ENCODE data around the gene CELF4.
"Not testable (repeated sequence)": the region's sequence is repeated elsewhere in the genome, so short reads cannot be mapped to it uniquely, and the experiment has no call there.

CELF4 gene

DNA sequence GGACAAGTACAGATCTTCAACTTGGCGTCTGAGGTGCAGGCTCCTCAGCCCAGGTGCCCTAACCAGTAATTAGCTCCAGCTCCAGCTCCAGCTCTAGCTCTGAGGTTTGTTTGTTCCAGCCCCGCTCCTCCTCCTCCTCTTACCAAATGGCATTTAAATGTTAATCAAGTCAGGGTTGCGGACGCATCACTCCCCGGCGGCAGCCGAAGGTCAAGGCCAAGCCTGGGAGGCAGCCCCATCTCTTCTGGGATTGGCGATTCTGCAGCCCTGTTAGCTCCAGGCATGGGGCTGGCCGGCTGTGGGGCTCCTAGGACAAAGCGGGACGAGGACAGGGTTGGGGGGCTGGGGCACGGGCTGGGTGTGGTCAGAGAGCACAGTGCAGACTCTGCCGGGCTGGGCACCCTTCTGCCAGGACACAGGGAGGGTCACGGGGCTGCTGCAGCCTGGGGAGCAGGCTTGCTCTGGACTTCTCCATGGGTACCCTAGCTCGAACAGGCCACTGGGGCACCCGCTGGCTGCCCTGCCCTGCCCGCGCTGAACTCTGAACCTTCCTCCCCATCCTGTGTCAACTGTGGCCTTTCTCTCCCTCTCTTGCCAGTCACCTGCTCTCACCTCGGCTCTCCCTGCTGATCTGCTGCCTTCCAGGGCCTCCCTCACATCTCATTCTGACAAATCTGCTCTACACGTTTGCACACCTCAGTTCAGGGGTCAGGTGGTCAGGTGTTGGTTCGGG, 203.3 kb downstream of the CELF4 start:
- H3K4me1 ChIP-seq (ENCODE audit: control extremely low read depth in 1 of 4, control insufficient read depth in 4 of 4, insufficient read depth in 4 of 4, low read length in 3 of 4) = no peaks in the 10 kb centered on the region
- POLR2A ChIA-PET = no interaction called here
- 29% methylated on average over 18 of the region's 21 CpGs for WGBS (ENCODE audit: insufficient coverage)

GRCh38 chr18:37361335-37362157, 204.1 kb downstream of the CELF4 start:
- ChIA-PET CTCF (no interaction called here), POLR2A (interaction anchor here (0.6 kb wide), 1 partner anchor 185 kb away, joined by 3 read pairs; no protein-coding TSS in a partner anchor)
- no peaks in the 10 kb centered on the region for H3K4me1 ChIP-seq (ENCODE audit: control extremely low read depth in 1 of 4, control insufficient read depth in 4 of 4, insufficient read depth in 4 of 4, low read length in 3 of 4)
- peaks cover 0 to 3% (median 0%) of the 10 kb centered on the region in 5 experiments for H3K9me3 ChIP-seq (ENCODE audit: control extremely low read depth in 1 of 5, control insufficient read depth in 4 of 5, insufficient read depth in 2 of 5, low read depth in 1 of 5, low read length in 4 of 5)
- 32% methylated on average over 15 of the region's 19 CpGs for WGBS (ENCODE audit: insufficient coverage)
- H3K27me3 ChIP-seq (replicated peaks in 2 of 5; ENCODE audit: control insufficient read depth in 4 of 5, insufficient read depth in 5 of 5, low read length in 4 of 5) = peaks cover 4 to 51% (median 25%) of the 10 kb centered on the region in 5 experiments
- no peak overlapping the region for H3K27ac ChIP-seq (ENCODE audit: insufficient read depth in 1 of 2, low read depth in 1 of 2, low read length in 2 of 2, poor library complexity in 1 of 2, severe bottlenecking in 2 of 2)
- DNase-seq = no peak
- H3K4me3 ChIP-seq (ENCODE audit: control insufficient read depth in 1 of 7, extremely low read depth in 1 of 7, insufficient read depth in 4 of 7, low read depth in 2 of 7, low read length in 6 of 7) = no peak overlapping the region
- no peaks in the 10 kb centered on the region for H3K36me3 ChIP-seq (ENCODE audit: control insufficient read depth in 4 of 4, insufficient read depth in 4 of 4, low read length in 3 of 4)

More for the DNA sequence above, 203.3 kb downstream of the CELF4 start:
- no peak for DNase-seq
- H3K36me3 ChIP-seq (ENCODE audit: control insufficient read depth in 4 of 4, insufficient read depth in 4 of 4, low read length in 3 of 4) = no peaks in the 10 kb centered on the region
- CTCF ChIA-PET = no interaction called here
- no peak overlapping the region for H3K4me3 ChIP-seq (ENCODE audit: control insufficient read depth in 1 of 7, extremely low read depth in 1 of 7, insufficient read depth in 4 of 7, low read depth in 2 of 7, low read length in 6 of 7)
- peaks cover 4 to 55% (median 25%) of the 10 kb centered on the region in 5 experiments for H3K27me3 ChIP-seq (replicated peaks in 2 of 5; ENCODE audit: control insufficient read depth in 4 of 5, insufficient read depth in 5 of 5, low read length in 4 of 5)
- peaks cover 0 to 3% (median 0%) of the 10 kb centered on the region in 5 experiments for H3K9me3 ChIP-seq (ENCODE audit: control extremely low read depth in 1 of 5, control insufficient read depth in 4 of 5, insufficient read depth in 2 of 5, low read depth in 1 of 5, low read length in 4 of 5)
- no peak overlapping the region for H3K27ac ChIP-seq (ENCODE audit: insufficient read depth in 1 of 2, low read depth in 1 of 2, low read length in 2 of 2, poor library complexity in 1 of 2, severe bottlenecking in 2 of 2)

GRCh38 chr18:37358061-37358460, 207.5 kb downstream of the CELF4 start:
- 73% methylated on average over 4 of the region's 9 CpGs for WGBS (ENCODE audit: insufficient coverage)
- H3K27me3 ChIP-seq (replicated peaks in 2 of 5; ENCODE audit: control insufficient read depth in 4 of 5, insufficient read depth in 5 of 5, low read length in 4 of 5) = peaks cover 4 to 33% (median 24%) of the 10 kb centered on the region in 5 experiments
- H3K4me3 ChIP-seq (ENCODE audit: control insufficient read depth in 1 of 7, extremely low read depth in 1 of 7, insufficient read depth in 4 of 7, low read depth in 2 of 7, low read length in 6 of 7); H3K9me3 ChIP-seq (ENCODE audit: control extremely low read depth in 1 of 5, control insufficient read depth in 4 of 5, insufficient read depth in 2 of 5, low read depth in 1 of 5, low read length in 4 of 5); H3K4me1 ChIP-seq (ENCODE audit: control extremely low read depth in 1 of 4, control insufficient read depth in 4 of 4, insufficient read depth in 4 of 4, low read length in 3 of 4); POLR2A ChIA-PET; H3K27ac ChIP-seq (ENCODE audit: insufficient read depth in 1 of 2, low read depth in 1 of 2, low read length in 2 of 2, poor library complexity in 1 of 2, severe bottlenecking in 2 of 2); DNase-seq; H3K36me3 ChIP-seq (ENCODE audit: control insufficient read depth in 4 of 4, insufficient read depth in 4 of 4, low read length in 3 of 4): not testable (repeated sequence)
- CTCF ChIA-PET = interaction anchor here (1.9 kb wide), 1 partner anchor 12 kb away, joined by 4 read pairs; no protein-coding TSS in a partner anchor

DNA sequence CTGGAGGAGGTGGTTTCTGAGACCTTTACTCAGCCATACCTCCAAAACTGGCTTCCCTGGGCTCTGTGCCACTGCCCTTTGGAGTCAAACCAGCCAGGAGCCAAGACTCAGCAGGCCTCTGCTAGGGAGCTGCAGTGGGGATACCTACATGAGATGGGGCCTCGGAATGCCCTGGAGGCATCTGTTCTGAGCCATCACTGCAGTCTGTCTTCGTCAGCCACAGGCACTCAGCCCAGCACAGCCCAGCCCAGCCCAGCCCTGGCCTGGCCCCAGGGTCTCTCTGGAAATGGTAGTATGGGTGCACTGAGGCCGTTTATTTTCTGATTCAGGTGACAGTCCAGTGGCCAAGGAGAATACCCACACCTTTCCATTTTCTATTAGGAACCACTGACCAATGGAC, 209.8 kb downstream of the CELF4 start:
- POLR2A ChIA-PET = no interaction called here
- DNase-seq = no peak
- WGBS (ENCODE audit: insufficient coverage) = 92% methylated on average over 2 of the region's 3 CpGs

DNA sequence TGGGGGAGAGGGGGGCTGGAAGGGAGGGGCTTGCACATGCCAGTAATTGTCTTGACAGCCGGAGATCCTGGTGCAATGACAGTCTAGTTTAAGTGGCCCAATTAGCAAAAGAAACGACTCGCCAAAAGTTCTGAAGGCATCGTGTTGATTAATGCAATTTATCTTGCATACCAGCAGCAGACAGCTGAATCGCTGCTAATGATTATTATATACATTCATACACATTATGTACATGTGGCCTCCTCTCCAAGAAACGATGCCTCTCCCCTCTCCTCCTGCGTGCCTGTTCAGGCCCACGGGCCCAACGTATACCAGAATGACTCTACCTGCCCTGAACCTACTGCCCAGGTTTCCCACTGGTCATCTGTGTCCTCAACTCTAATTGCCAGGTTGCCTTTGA, 214.5 kb downstream of the CELF4 start:
- no peaks in the 10 kb centered on the region for H3K36me3 ChIP-seq (ENCODE audit: control insufficient read depth in 4 of 4, insufficient read depth in 4 of 4, low read length in 3 of 4)
- no peak overlapping the region for H3K4me3 ChIP-seq (ENCODE audit: control insufficient read depth in 1 of 7, extremely low read depth in 1 of 7, insufficient read depth in 4 of 7, low read depth in 2 of 7, low read length in 6 of 7)
- H3K9me3 ChIP-seq (ENCODE audit: control extremely low read depth in 1 of 5, control insufficient read depth in 4 of 5, insufficient read depth in 2 of 5, low read depth in 1 of 5, low read length in 4 of 5) = no peaks in the 10 kb centered on the region
- WGBS (ENCODE audit: insufficient coverage) = 90% methylated on average over 9 of the region's 9 CpGs
- DNase-seq = no peak
- H3K27ac ChIP-seq (ENCODE audit: insufficient read depth in 1 of 2, low read depth in 1 of 2, low read length in 2 of 2, poor library complexity in 1 of 2, severe bottlenecking in 2 of 2) = no peak overlapping the region
- H3K27me3 ChIP-seq (replicated peaks in 2 of 5; ENCODE audit: control insufficient read depth in 4 of 5, insufficient read depth in 5 of 5, low read length in 4 of 5) = peaks cover 0 to 5% (median under 1%) of the 10 kb centered on the region in 5 experiments
- H3K4me1 ChIP-seq (ENCODE audit: control extremely low read depth in 1 of 4, control insufficient read depth in 4 of 4, insufficient read depth in 4 of 4, low read length in 3 of 4) = no peaks in the 10 kb centered on the region
- ChIA-PET CTCF (no interaction called here), POLR2A (interaction anchor here (0.6 kb wide), 1 partner anchor 675 kb away, joined by 5 read pairs; no protein-coding TSS in a partner anchor)

More for the DNA sequence above, 209.8 kb downstream of the CELF4 start:
- H3K27ac ChIP-seq (ENCODE audit: insufficient read depth in 1 of 2, low read depth in 1 of 2, low read length in 2 of 2, poor library complexity in 1 of 2, severe bottlenecking in 2 of 2) = no peak overlapping the region
- CTCF ChIA-PET = no interaction called here
- no peak overlapping the region for H3K4me3 ChIP-seq (ENCODE audit: control insufficient read depth in 1 of 7, extremely low read depth in 1 of 7, insufficient read depth in 4 of 7, low read depth in 2 of 7, low read length in 6 of 7)
- peaks cover 0 to 11% (median 8%) of the 10 kb centered on the region in 5 experiments for H3K27me3 ChIP-seq (replicated peaks in 2 of 5; ENCODE audit: control insufficient read depth in 4 of 5, insufficient read depth in 5 of 5, low read length in 4 of 5)
- no peaks in the 10 kb centered on the region for H3K4me1 ChIP-seq (ENCODE audit: control extremely low read depth in 1 of 4, control insufficient read depth in 4 of 4, insufficient read depth in 4 of 4, low read length in 3 of 4)
- H3K9me3 ChIP-seq (ENCODE audit: control extremely low read depth in 1 of 5, control insufficient read depth in 4 of 5, insufficient read depth in 2 of 5, low read depth in 1 of 5, low read length in 4 of 5) = no peaks in the 10 kb centered on the region
- H3K36me3 ChIP-seq (ENCODE audit: control insufficient read depth in 4 of 4, insufficient read depth in 4 of 4, low read length in 3 of 4) = no peaks in the 10 kb centered on the region

GRCh38 chr18:37348729-37349128, 216.9 kb downstream of the CELF4 start:
- Histone ChIP-seq H3K27me3 (replicated peaks in 2 of 5; ENCODE audit: control insufficient read depth in 4 of 5, insufficient read depth in 5 of 5, low read length in 4 of 5) (peaks cover 0 to 15% (median 4%) of the 10 kb centered on the region in 5 experiments), H3K36me3 (ENCODE audit: control insufficient read depth in 4 of 4, insufficient read depth in 4 of 4, low read length in 3 of 4) (no peaks in the 10 kb centered on the region), H3K27ac (ENCODE audit: insufficient read depth in 1 of 2, low read depth in 1 of 2, low read length in 2 of 2, poor library complexity in 1 of 2, severe bottlenecking in 2 of 2) (no peak overlapping the region), H3K4me1 (ENCODE audit: control extremely low read depth in 1 of 4, control insufficient read depth in 4 of 4, insufficient read depth in 4 of 4, low read length in 3 of 4) (no peaks in the 10 kb centered on the region), H3K9me3 (ENCODE audit: control extremely low read depth in 1 of 5, control insufficient read depth in 4 of 5, insufficient read depth in 2 of 5, low read depth in 1 of 5, low read length in 4 of 5) (no peaks in the 10 kb centered on the region), H3K4me3 (ENCODE audit: control insufficient read depth in 1 of 7, extremely low read depth in 1 of 7, insufficient read depth in 4 of 7, low read depth in 2 of 7, low read length in 6 of 7) (no peak overlapping the region)
- CTCF ChIA-PET = no interaction called here
- POLR2A ChIA-PET = no interaction called here
- WGBS (ENCODE audit: insufficient coverage) = 94% methylated on average over 2 of the region's 2 CpGs
- DNase-seq = no peak

GRCh38 chr18:37346048-37346447, 219.6 kb downstream of the CELF4 start:
- Histone ChIP-seq H3K27ac (ENCODE audit: insufficient read depth in 1 of 2, low read depth in 1 of 2, low read length in 2 of 2, poor library complexity in 1 of 2, severe bottlenecking in 2 of 2) (no peak overlapping the region), H3K4me3 (ENCODE audit: control insufficient read depth in 1 of 7, extremely low read depth in 1 of 7, insufficient read depth in 4 of 7, low read depth in 2 of 7, low read length in 6 of 7) (no peak overlapping the region), H3K27me3 (replicated peaks in 2 of 5; ENCODE audit: control insufficient read depth in 4 of 5, insufficient read depth in 5 of 5, low read length in 4 of 5) (peaks cover 0 to 19% (median 8%) of the 10 kb centered on the region in 5 experiments), H3K36me3 (ENCODE audit: control insufficient read depth in 4 of 4, insufficient read depth in 4 of 4, low read length in 3 of 4) (no peaks in the 10 kb centered on the region), H3K9me3 (ENCODE audit: control extremely low read depth in 1 of 5, control insufficient read depth in 4 of 5, insufficient read depth in 2 of 5, low read depth in 1 of 5, low read length in 4 of 5) (no peaks in the 10 kb centered on the region), H3K4me1 (ENCODE audit: control extremely low read depth in 1 of 4, control insufficient read depth in 4 of 4, insufficient read depth in 4 of 4, low read length in 3 of 4) (no peaks in the 10 kb centered on the region)
- no peak for DNase-seq
- WGBS (ENCODE audit: insufficient coverage) = 82% methylated on average over 3 of the region's 3 CpGs
- ChIA-PET CTCF (interaction anchor here (1.3 to 1.4 kb wide), 2 partner anchors 11 kb away, joined by 4 to 5 read pairs; no protein-coding TSS in a partner anchor), POLR2A (no interaction called here)

Data from common myeloid progenitor, CD34-positive (primary cell).